ENCODE data around the gene GNGT2. TPM values are rescaled to one million over a fixed set of nuclear protein-coding genes. Genes with fewer than 3 reads are reported as not detected.

GNGT2 gene
- total RNA-seq, 1 experiment from 2014 or later: not detected

- H3K27me3 ChIP-seq (ENCODE audit: control insufficient read depth, insufficient read depth, low read length): peaks cover 36% of the 10 kb centered on the region
- H3K4me3 ChIP-seq (ENCODE audit: low read depth in 2 of 2, low read length in 2 of 2): no peak overlapping the region
- no peaks in the 10 kb centered on the region for H3K4me1 ChIP-seq (ENCODE audit: control insufficient read depth, insufficient read depth, low read length)
- intact Hi-C loops (cut with micrococcal nuclease; ENCODE audit: unreplicated experiment) (no loop called here), in situ Hi-C loops (cut with HindIII; ENCODE audit: low pct_unique_long_range_greater_than_20kb, low sequenced_read_pairs) (no loop called here)
- no peak for ATAC-seq
- no peak for DNase-seq (ENCODE audit: low read depth, low spot score)
- BruUV-seq (replicated peaks): no TSS peak
- no peaks in the 10 kb centered on the region for H3K36me3 ChIP-seq (ENCODE audit: control insufficient read depth, insufficient read depth, low read length)
- TF ChIP-seq SIN3A (IDR thresholded peaks at IDR 0.05; ENCODE audit: borderline replicate concordance, insufficient read depth, low read depth, low read length): no peak
- no peak for TF ChIP-seq CTCF (IDR thresholded peaks at IDR 0.05)
- TF ChIP-seq POLR2AphosphoS5 (IDR thresholded peaks at IDR 0.05; ENCODE audit: low read depth, low read length): no peak
- TF ChIP-seq TCF7L2 (IDR thresholded peaks at IDR 0.05; ENCODE audit: low read depth, low read length): no peak
- no peak for TF ChIP-seq REST (IDR thresholded peaks at IDR 0.05; ENCODE audit: insufficient read depth in 1 of 2, low read depth in 2 of 2, low read length in 1 of 2)
- ChIA-PET POLR2A (interaction anchor here (0.6 kb wide), 2 partner anchors 8 to 19 kb away, joined by 3 to 4 read pairs; no protein-coding TSS in a partner anchor), CTCF (no interaction called here)
- no peak overlapping the region for H3K27ac ChIP-seq (ENCODE audit: low read length)
- H3K9me3 ChIP-seq (ENCODE audit: control insufficient read depth, insufficient read depth, low read depth, low read length): no peaks in the 10 kb centered on the region; the same call in 1 of the 2 replicates
Observed at GRCh38 chr17:49170216-49170615, 40.2 kb downstream of the GNGT2 start.

- Histone ChIP-seq H3K27me3 (ENCODE audit: control insufficient read depth, insufficient read depth, low read length) (peaks cover 35% of the 10 kb centered on the region), H3K9me3 (ENCODE audit: control insufficient read depth, insufficient read depth, low read depth, low read length) (no peaks in the 10 kb centered on the region; the same call in 1 of the 2 replicates), H3K36me3 (ENCODE audit: control insufficient read depth, insufficient read depth, low read length) (no peaks in the 10 kb centered on the region), H3K4me1 (ENCODE audit: control insufficient read depth, insufficient read depth, low read length) (no peaks in the 10 kb centered on the region), H3K4me3 (ENCODE audit: low read depth in 2 of 2, low read length in 2 of 2) (no peak overlapping the region), H3K27ac (ENCODE audit: low read length) (no peak overlapping the region)
- ATAC-seq (no peak), DNase-seq (ENCODE audit: low read depth, low spot score) (no peak)
- no peak for TF ChIP-seq SIN3A (IDR thresholded peaks at IDR 0.05; ENCODE audit: borderline replicate concordance, insufficient read depth, low read depth, low read length)
- TF ChIP-seq TCF7L2 (IDR thresholded peaks at IDR 0.05; ENCODE audit: low read depth, low read length): no peak
- TF ChIP-seq REST (IDR thresholded peaks at IDR 0.05; ENCODE audit: insufficient read depth in 1 of 2, low read depth in 2 of 2, low read length in 1 of 2): no peak
- TF ChIP-seq CTCF (IDR thresholded peaks at IDR 0.05): no peak
- TF ChIP-seq POLR2AphosphoS5 (IDR thresholded peaks at IDR 0.05; ENCODE audit: low read depth, low read length): no peak
- intact Hi-C loops (cut with micrococcal nuclease; ENCODE audit: unreplicated experiment): no loop called here
- ChIA-PET CTCF (interaction anchor here (1.0 kb wide), 1 partner anchor 11 kb away, joined by 3 read pairs; no protein-coding TSS in a partner anchor), POLR2A (interaction anchor here (0.6 kb wide), 1 partner anchor 20 kb away, joined by 5 read pairs; no protein-coding TSS in a partner anchor)
- in situ Hi-C loops (cut with HindIII; ENCODE audit: low pct_unique_long_range_greater_than_20kb, low sequenced_read_pairs): no loop called here
- no TSS peak for BruUV-seq (replicated peaks)
Observed at GRCh38 chr17:49168706-49169105, 41.7 kb downstream of the GNGT2 start.
